Measurements from ENCODE around the gene ADGRV1.
"Not testable (repeated sequence)": the region's sequence is repeated elsewhere in the genome, so short reads cannot be mapped to it uniquely, and the experiment has no call there.

ADGRV1 gene

DNA sequence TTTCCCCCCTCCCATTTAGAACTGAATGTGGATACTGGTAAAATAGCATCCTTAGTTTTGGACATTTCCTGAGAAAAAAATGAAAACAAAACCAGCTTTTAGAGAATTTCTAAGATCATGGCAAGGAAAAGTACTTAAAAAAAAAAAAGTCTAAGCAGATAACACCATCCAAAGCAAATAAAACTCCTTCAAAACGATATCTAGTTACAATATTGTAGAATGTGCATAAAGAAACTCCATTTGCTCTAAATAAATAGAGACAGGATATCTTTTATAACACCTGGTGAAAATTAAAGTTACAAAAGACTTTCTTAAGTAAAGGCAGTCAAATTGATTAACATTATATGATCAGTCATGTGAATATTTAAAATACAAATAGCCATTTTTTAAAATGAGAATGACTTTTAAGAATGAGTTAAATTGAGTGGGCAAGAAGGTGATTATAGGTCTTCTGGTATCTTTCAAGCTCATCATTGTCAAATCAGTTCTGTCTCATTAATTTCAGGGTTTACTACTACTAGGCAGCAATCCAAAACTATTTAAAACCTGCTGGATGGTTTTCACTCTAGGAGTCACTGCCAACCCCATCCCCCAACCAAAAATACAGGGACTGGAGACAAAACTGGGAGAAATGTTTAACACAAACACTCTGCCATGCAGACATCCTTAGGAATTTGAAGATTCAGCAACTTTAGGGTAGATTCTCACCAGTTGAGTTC is 382.6 kb downstream of the ADGRV1 start:
- no peak for DNase-seq (ENCODE audit: low read depth in 2 of 2)

DNA sequence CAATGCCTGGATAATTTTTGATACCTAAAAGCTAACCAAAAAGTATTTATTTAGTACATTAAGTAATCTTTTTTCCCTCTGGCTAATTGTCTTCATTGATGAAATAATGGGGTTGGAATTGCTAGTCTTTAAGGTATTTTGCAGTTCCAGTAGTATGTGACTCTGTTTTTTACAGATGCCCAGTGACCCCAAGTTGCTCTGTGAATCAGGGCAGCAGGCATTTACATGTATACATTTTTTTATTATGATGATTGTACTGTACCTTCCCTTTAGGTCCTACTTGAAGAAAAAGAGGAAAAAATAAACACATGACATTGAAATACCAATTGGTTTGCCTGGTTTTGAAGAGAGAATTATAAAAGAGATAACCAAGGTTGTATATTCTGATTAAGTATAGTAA is 385.5 kb downstream of the ADGRV1 start:
- no peak for DNase-seq (ENCODE audit: low read depth in 2 of 2)

- DNase-seq (ENCODE audit: low read depth in 2 of 2), result no peak
Observed at GRCh38 chr5:90947667-90948066, 389.1 kb downstream of the ADGRV1 start.

DNA sequence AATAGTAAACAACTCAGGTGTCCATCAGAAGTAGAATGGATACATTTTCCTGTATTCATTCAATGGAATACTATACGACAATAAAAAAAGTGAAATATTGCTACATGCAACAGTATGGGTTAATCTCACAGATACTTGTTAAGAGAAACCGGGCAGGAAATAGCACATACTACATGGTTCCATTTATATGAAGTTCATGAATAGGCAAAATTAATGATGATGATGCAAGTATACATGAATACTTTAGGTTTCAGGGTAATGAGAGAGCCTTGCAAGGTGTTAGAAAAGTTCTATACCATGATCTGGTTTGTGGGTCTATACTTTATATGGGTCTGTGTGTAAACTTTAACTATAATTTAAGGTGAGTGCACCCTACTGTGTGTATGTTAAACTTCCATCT is 390.4 kb downstream of the ADGRV1 start:
- DNase-seq (ENCODE audit: low read depth in 2 of 2), result no peak

DNA sequence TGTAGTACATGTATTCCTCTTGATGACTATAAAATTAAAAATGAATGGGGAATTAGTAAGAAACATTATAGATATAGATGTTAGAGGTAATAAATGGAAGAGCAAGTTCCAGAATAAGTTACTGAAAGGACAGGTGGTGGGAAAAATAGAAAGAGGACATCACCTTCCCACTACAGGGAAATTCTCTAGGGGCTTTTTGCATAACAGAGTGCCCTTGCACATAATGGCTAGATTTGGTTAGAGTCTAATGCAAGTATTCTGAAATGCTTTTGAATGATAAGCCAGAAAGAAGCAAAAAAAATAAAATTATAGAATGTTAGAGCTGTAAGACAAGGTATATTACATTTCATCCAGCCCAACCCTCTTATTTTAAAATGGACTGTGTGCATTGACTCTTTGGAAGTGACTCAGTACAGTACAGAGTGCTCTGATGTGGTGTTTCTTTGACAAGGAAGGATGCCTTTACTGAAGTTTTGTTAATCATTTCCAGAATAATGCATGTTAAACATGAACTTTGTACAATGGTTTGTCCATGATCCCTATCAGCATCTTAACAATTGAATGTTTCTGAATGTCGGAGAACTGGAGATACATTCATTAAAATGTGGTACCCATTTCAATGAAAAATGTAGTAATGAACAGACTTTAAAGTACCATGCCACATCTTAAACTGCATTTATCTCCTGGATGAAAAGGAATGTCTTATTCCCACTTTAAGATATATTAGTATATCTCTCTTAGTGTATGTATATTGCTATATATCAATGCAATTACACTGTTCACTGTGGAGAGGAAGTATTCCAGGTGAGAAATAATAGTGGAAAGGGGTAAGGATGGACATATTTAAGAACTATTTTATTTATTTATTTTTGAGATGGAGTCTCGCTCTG is 391.1 kb downstream of the ADGRV1 start:
- no peak for DNase-seq (ENCODE audit: low read depth in 2 of 2)

DNA sequence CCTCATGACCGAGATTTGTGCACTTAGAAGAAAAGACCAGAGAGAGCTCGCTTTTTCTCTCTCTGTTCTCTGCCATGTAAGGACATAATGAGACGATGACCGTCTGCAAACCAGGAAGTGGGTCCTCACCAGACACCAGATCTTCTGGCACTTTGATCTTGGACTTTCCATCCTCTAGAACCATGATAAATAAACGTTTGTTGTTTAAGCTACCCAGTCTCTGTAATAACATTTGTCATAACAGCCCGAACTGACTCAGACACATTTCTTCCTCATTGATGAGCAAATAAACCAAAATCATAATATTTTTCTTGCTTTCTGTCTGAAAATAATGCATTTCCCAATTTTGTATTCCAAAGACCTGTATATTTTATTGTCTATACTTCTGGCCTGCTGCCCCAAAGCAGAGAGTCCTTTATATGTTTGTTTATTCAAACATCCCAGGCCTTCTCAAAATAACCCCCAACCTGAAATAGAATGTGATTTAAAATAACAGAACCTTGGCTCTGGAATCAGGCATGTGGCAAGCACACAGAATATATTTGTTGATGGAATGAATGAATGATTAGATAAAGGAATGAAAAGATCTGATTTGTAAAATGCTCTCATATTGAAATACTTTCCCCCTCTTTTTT is 396.5 kb downstream of the ADGRV1 start:
- DNase-seq (ENCODE audit: low read depth in 2 of 2), result no peak

GRCh38 chr5:90956511-90957097 is 398.0 kb downstream of the ADGRV1 start:
- no peak for DNase-seq (ENCODE audit: low read depth in 2 of 2)

DNA sequence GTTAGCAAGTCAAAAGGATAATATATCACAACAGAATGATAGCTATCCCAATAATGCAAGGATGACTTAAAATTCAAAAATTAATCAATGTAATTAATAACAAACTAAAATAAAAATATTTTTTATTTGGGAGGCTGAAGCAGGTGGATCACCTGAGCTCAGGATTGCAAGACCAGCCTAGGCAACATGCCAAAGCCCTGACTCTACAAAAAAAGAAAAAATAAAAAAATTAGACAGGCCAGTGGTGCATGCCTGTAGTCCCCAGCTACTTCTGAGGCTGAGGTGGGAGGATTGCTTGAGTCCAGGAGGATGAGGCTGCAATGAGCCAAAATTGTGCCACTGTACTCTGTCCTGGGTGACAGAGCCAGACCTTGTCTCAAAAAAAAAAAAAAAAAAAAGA is 399.3 kb downstream of the ADGRV1 start:
- DNase-seq (ENCODE audit: low read depth in 2 of 2), result no peak

GRCh38 chr5:90959262-90959661 is 400.7 kb downstream of the ADGRV1 start:
- no peak for DNase-seq (ENCODE audit: low read depth in 2 of 2)

DNA sequence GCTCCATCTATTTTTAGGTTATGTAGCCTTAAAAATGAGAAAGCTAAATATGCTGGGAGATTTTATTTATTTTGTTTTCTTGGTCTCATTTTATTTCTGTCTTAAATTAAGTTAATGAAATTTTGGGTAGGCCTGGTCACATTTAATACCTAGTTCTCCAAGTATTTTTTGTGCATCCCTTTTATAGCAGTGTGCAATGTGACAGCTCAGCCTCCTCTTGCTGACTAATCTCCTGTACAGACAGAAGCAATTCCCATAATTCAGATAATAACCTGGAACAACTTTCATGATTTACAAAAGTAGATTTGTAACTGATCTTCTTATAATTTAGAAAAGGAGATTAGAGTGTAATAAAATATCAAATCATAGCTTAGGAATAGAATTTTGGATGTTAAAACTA is 403.9 kb downstream of the ADGRV1 start:
- DNase-seq (ENCODE audit: low read depth in 2 of 2), result no peak

- no peak for DNase-seq (ENCODE audit: low read depth in 2 of 2)
Observed at GRCh38 chr5:90965110-90965685, 406.6 kb downstream of the ADGRV1 start.

GRCh38 chr5:90967443-90967842 is 408.8 kb downstream of the ADGRV1 start:
- no peak for DNase-seq (ENCODE audit: low read depth in 2 of 2)

GRCh38 chr5:90967851-90968250 is 409.3 kb downstream of the ADGRV1 start:
- no peak for DNase-seq (ENCODE audit: low read depth in 2 of 2)

DNA sequence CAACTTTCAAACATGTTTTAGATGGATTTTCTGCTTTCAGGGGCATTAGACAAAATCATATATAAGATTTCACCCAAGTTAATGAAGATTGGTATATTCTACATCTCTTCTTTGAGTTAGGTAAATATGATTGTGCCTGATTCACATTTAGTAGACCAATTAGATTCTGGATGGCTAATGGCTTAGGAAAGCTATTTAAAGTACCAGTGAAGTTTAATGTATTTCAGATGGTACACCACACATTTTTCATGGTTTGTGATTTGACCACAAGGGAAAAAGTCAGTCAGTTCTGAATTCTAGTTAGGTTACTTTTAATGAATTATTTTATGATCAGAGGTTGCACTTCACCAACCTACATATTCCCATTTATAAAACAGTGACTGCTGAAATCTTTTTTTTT is 409.7 kb downstream of the ADGRV1 start:
- DNase-seq (ENCODE audit: low read depth in 2 of 2), result no peak

DNA sequence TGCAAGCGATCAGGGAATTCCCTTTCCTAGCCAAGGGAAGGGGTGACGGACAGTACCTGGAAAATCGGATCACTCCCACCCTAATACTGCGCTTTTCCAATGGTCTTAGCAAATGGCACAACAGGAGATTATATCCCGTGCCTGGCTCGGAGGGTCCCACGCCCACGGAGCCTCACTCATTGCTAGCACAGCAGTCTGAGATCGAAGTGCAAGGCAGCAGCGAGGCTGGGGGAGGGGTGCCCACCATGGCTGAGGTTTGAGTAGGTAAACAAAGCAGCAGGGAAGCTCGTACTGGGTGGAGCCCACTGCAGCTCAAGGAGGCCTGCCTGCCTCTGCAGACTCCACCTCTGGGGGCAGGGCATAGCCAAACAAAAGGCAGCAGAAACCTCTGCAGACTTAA is 411.3 kb downstream of the ADGRV1 start:
- DNase-seq (ENCODE audit: low read depth in 2 of 2), result not testable (repeated sequence)

DNA sequence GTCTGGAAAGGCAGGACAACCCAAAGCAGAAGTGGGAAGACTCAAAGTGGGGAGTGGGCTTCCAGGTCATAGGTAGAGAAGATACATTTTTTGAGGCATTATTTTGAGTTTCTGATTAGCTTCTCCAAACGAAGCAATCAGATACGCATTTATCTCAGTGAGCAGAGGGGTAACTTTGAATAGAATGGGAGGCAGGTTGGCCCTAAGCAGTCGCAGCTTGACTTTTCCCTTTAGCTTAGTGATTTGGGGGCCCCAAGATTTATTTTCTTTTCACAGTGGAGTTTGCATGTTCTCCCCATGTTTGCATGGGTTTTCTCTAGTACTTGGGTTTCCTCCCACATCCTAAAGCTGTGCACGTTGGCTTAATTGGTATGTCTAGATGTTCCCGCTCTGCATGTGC is 422.6 kb downstream of the ADGRV1 start:
- no peak for DNase-seq (ENCODE audit: low read depth in 2 of 2)

- no peak for DNase-seq (ENCODE audit: low read depth in 2 of 2)
Observed at GRCh38 chr5:90981821-90982220, 423.2 kb downstream of the ADGRV1 start.

DNA sequence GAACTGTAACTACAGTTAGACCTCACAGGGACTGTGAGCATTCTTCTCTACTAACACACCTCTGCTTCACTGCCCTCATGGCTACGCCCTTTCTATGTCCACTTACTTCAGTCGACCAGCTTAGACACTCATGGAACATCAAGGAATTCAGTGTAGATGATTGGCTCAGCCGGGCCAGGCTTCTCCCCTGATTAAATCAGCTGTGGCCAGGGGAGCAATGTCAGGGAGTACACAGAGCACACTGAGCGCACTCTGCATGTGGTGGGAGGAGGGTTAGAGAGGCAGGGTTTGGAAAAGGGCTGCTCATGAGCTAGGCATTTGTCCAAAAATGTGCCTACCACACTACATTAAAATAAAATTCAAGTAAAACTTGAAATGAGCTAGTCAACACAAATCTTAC is 424.0 kb downstream of the ADGRV1 start:
- DNase-seq (ENCODE audit: low read depth in 2 of 2), result no peak

DNA sequence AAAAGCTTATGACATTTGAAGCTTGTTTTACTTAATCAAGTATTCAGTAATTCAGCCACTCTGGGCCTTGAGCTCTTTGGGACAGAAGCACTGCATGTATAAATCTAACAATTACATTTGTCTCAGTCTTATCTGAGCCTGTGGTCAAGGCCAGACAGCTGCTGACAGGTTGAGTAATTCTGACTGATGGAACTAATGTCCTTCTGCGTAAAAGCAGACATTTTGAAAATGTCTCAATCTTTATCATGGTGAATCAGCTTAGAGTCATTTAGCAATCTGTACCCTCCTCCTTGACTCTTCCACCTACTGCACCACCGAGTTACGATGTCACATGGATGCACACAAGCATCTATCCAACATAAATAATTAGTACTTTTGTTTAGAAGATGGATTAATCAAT is 424.6 kb downstream of the ADGRV1 start:
- no peak for DNase-seq (ENCODE audit: low read depth in 2 of 2)

DNA sequence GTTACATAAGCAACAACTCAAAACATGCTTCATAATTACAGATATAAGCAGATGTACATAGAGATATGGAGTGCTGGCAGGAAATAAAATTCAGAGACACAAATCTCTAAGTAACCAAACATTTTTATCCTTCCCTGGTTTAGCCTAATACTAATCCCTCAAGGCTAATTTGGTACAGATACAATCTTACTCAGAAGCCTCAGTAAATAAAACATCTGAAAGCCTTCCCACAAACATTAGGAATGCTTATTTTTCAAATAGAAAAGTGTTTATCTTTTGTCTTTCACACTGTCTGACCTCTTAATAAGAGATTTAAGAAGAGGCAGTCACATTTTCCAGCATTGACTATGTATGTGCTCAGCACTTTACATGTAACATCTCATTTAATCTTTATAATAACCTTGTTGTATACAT is 425.1 kb downstream of the ADGRV1 start:
- DNase-seq (ENCODE audit: low read depth in 2 of 2), result no peak

DNA sequence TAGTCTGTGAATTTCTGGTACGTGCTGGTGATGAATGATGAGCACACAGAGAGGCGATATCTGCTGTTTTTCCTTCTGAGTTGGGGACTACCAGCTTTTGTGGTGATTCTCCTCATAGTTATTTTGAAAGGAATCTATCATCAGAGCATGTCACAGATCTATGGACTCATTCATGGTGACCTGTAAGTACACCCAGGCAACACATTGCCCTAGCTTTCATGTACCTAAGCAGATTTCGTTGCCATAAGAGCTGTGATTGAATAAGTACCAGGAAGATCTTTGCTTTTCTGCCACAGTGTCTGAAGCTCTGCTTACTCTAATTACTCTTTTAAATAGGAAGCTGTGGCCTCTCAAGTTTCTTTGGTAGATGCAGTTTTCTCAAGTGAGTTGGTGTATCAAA is 426.7 kb downstream of the ADGRV1 start:
- DNase-seq (ENCODE audit: low read depth in 2 of 2), result no peak

GRCh38 chr5:90987726-90988125 is 429.1 kb downstream of the ADGRV1 start:
- DNase-seq (ENCODE audit: low read depth in 2 of 2), result no peak

All from activated CD8-positive, alpha-beta memory T cell treated with anti-CD3 and anti-CD28 coated beads for 4 hours (primary cell).